Sigmoid colon (tissue), 7 donors: ENCODE data around the gene CDX2. TPM values are rescaled to one million over a fixed set of nuclear protein-coding genes. Genes with fewer than 3 reads are reported as not detected.

Experiments used
- DNase-seq: peaks from one replicate; pipeline ENCODE4 v3.0.0-alpha.2; 2019
- H3K27ac ChIP-seq, 4 donors: fragments of 200-600 bp; sonication (generic); one replicate each; pipeline ENCODE4 v1.5.1; 2016 to 2019; ENCODE audit warnings: mild to moderate bottlenecking in 1 of 4
- H3K27me3 ChIP-seq, 3 donors: fragments of 200-600 bp; sonication (generic); one replicate each; pipeline ENCODE4 v1.5.1; 2019; ENCODE audit warnings: mild to moderate bottlenecking in 1 of 3
- H3K36me3 ChIP-seq, 4 donors: fragments of 200-600 bp; sonication (generic); one replicate each; pipeline ENCODE4 v1.5.1; 2016 to 2019
- H3K4me1 ChIP-seq, 4 donors: fragments of 200-600 bp; sonication (generic); one replicate each; pipeline ENCODE4 v1.5.1; 2017 to 2019
- H3K4me3 ChIP-seq, 4 donors: fragments of 200-600 bp; sonication (generic); one replicate each; pipeline ENCODE4 v1.5.1; 2017 to 2019; ENCODE audit warnings: mild to moderate bottlenecking in 2 of 4, moderate library complexity in 1 of 4
- H3K9me3 ChIP-seq, 4 donors: fragments of 200-600 bp in 3 of 4; sonication (generic) in 3 of 4; one replicate each; pipeline versions ENCODE4 v1.5.1 to v1.6.1; 2013 to 2019
- EP300 ChIP-seq, 4 donors: sonication (generic); formaldehyde crosslinking; IDR thresholded peaks; one replicate each; pipeline ENCODE4 v1.6.1; 2017; ENCODE audit warnings: antibody characterized with exemption in 4 of 4
- POLR2A ChIP-seq, 2 donors: fragments of 450-650 bp; IDR thresholded peaks; one replicate each; pipeline ENCODE4 v1.6.1; 2016; ENCODE audit warnings: antibody characterized with exemption in 2 of 2, mild to moderate bottlenecking in 2 of 2, moderate library complexity in 2 of 2
- POLR2AphosphoS5 ChIP-seq, 4 donors: sonication (generic); formaldehyde crosslinking; IDR thresholded peaks; one replicate each; pipeline ENCODE4 v1.6.1; 2017; ENCODE audit warnings: antibody characterized with exemption in 4 of 4
- WGBS, 2 donors: extraction: QIAGEN DNeasy Blood & Tissue Kit; methylation state at CpG; one replicate each; pipeline ENCODE4 v1.1.7; 2013; 5-methylcytosine and 5-hydroxymethylcytosine counted together
- intact Hi-C: fragments of 100-400 bp; cut with DNase I; formaldehyde crosslinking; loops from one replicate; pipeline ENCODE4 v1.15.1; 2023
- polyA plus RNA-seq, 3 donors: library from polyadenylated mRNA; stranded (reverse); fragments of 200-250 nt; gene quantifications; one replicate each; pipeline ENCODE4 v1.2.3, GENCODE V29; 2013
- total RNA-seq, 4 donors: library from RNA; depleted of rRNA; stranded (reverse); fragments of >200 nt; gene quantifications; one replicate each; pipeline ENCODE4 v1.1.0, GENCODE V29; 2016
- TF ChIP-seq, protein P1 (sequence below), 4 experiments: fragments of 450-650 bp in 3 of 4; fragments of 200-600 bp in 1 of 4; IDR thresholded peaks; one replicate each; pipeline ENCODE4 v1.5.1; 2016 to 2019; ENCODE audit warnings: antibody characterized with exemption in 4 of 4, mild to moderate bottlenecking in 3 of 4, moderate library complexity in 2 of 4
- donor health status: healthy with polysubstance abuse.
- donor health status: Bipolar disorder and iron deficiency.
- donor health status: healthy.

CDX2 gene
- total and polyA plus RNA-seq, 7 donors: 146 to 220 (median 168) TPM; not detected in 4

DNA sequence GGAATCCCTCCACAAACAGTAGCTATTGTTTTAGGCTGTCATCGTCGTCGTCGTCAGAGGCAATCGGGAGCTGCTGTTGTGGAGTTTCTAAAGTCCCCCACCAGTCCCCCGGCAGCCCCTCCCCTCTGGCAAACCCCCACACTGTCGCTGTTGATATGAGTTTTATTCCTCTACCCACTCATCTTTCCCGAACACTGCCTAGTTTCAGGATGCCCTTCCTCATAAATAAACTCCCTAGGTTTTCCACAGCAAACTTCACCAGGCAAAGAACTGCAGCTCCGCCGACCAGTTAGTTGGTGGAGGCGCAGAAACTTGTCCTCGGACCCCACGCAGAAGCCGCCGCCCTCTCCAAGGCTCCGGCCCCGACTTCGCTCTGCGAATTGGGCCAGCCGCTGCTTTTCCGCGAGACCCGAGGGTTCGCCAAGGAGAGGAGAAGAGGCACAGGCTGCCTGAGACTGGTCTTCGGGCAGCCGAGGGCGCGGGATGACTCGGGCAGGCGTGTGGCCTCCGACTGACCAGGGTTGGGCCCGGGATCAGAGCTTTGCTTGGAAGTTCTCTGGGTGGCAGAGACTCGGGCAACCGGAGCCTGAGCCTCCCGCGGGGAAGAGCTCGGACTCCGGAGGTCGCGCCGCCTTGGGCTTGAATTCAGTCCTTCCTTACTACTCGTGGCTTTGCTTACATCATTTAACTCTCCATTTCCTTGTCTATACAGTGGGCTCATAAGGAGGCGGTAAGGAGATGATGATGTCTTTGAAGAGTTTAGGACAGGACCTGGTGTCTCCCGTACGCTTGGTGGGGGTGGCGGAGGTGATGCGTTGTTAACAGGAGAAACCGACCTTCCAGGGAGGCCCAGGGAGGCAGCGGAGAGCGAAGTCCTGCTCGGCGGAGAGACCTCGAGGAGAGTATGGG is 41.4 kb downstream of the CDX2 start:
- Histone ChIP-seq H3K27me3 (peaks cover 59 to 100% (median 81%) of the 10 kb centered on the region in 3 donors), H3K4me3 (no peak overlapping the region), H3K4me1 (peaks cover 0 to 18% (median 13%) of the 10 kb centered on the region in 4 donors), H3K9me3 (no peaks in the 10 kb centered on the region), H3K27ac (no peak overlapping the region), H3K36me3 (no peaks in the 10 kb centered on the region)
- no peak for DNase-seq
- intact Hi-C loops: no loop called here
- 5 to 10% methylated on average over 53 of the region's 53 CpGs for WGBS, 2 donors
- TF ChIP-seq POLR2A (IDR thresholded peaks at IDR 0.05) (no peak), EP300 (IDR thresholded peaks at IDR 0.05) (no peak), POLR2AphosphoS5 (IDR thresholded peaks at IDR 0.05) (no peak)
- TF ChIP-seq, protein P1, sequence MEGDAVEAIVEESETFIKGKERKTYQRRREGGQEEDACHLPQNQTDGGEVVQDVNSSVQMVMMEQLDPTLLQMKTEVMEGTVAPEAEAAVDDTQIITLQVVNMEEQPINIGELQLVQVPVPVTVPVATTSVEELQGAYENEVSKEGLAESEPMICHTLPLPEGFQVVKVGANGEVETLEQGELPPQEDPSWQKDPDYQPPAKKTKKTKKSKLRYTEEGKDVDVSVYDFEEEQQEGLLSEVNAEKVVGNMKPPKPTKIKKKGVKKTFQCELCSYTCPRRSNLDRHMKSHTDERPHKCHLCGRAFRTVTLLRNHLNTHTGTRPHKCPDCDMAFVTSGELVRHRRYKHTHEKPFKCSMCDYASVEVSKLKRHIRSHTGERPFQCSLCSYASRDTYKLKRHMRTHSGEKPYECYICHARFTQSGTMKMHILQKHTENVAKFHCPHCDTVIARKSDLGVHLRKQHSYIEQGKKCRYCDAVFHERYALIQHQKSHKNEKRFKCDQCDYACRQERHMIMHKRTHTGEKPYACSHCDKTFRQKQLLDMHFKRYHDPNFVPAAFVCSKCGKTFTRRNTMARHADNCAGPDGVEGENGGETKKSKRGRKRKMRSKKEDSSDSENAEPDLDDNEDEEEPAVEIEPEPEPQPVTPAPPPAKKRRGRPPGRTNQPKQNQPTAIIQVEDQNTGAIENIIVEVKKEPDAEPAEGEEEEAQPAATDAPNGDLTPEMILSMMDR (IDR thresholded peaks at IDR 0.05): no peak

DNA sequence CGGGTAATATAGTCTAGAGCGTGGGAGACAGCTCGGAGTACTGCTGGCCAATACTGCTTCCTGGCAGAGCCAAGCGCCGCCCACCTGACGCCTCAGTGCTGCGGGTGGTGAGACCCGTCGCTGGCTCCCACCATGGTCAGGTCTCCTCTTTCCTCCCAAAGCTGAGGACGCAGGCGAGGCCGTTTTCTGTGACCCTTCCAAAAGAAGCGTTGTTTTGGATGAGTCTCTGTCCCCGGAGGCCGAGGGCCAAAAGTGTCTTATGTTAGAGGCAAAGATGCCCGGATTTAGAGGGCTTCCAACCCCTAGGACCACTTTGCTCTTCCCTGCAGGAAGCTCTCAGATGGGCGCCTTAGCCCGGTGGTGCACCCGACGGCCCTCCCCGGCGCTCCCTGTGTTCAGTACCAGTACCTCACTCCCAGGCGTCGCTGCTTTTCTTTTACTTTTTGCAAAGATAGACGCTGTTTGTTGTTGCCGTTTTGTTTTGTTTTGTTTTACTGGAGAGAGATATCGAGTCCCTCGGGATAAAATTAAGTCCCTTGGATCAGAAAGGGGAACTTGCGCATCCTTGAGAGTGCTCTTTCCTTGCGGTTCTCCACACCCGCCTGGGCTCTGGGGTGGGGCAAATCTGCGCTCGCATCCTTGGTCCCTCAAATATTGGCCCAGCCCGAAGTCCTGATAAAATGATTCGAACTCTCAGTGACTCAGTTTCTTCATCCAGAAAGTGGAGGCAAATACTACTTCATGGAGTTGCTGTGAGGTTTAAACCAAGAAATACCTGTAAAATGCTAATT is 42.3 kb downstream of the CDX2 start:
- Histone ChIP-seq H3K36me3 (no peaks in the 10 kb centered on the region), H3K9me3 (no peaks in the 10 kb centered on the region), H3K4me3 (no peak overlapping the region), H3K4me1 (peaks cover 0 to 22% (median 15%) of the 10 kb centered on the region in 4 donors), H3K27ac (no peak overlapping the region), H3K27me3 (peaks cover 67 to 100% (median 90%) of the 10 kb centered on the region in 3 donors)
- WGBS, 2 donors: 5 to 6% methylated on average over 35 of the region's 35 CpGs
- DNase-seq: no peak
- TF ChIP-seq EP300 (IDR thresholded peaks at IDR 0.05) (no peak), POLR2A (IDR thresholded peaks at IDR 0.05) (no peak), POLR2AphosphoS5 (IDR thresholded peaks at IDR 0.05) (no peak)
- TF ChIP-seq, protein P1 (IDR thresholded peaks at IDR 0.05): no peak
- intact Hi-C loops: no loop called here

DNA sequence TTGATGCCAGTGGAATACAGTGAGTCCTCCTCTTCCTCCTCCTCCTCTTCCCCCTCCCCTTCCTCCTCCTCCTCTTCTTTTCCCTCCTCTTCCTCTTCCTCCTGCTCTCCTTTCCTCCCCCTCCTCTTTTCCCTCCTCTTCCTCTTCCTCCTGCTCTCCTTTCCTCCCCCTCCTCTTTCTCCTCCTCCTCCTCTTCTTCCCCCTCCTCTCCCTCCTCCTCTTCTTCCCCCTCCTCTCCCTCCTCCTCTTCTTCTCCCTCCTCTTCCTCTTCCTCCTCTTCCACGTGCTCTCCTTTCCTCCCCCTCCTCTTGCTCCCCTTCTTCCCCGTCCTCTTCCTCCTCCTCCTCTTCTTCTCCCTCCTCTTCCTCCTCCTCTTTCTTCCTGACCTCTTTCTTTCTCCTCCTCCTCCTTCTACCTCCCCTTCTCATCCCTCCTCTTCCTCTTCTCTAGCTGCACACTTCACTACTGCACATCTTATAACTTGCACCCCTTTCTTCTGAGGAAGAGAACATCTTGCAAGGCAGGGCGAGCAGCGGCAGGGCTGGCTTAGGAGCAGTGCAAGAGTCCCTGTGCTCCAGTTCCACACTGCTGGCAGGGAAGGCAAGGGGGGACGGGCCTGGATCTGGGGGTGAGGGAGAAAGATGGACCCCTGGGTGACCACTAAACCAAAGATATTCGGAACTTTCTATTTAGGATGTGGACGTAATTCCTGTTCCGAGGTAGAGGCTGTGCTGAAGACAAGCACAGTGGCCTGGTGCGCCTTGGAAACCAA is 43.7 kb downstream of the CDX2 start:
- no peak for TF ChIP-seq POLR2AphosphoS5 (IDR thresholded peaks at IDR 0.05)
- no peak for TF ChIP-seq POLR2A (IDR thresholded peaks at IDR 0.05)
- no peak for TF ChIP-seq EP300 (IDR thresholded peaks at IDR 0.05)
- TF ChIP-seq, protein P1 (IDR thresholded peaks at IDR 0.05): no peak
- DNase-seq: no peak
- intact Hi-C loops: no loop called here
- Histone ChIP-seq H3K27ac (no peak overlapping the region), H3K27me3 (peaks cover 80 to 100% (median 95%) of the 10 kb centered on the region in 3 donors), H3K4me1 (peaks cover 0 to 37% (median 29%) of the 10 kb centered on the region in 4 donors), H3K4me3 (no peak overlapping the region), H3K36me3 (no peaks in the 10 kb centered on the region), H3K9me3 (no peaks in the 10 kb centered on the region)
- WGBS, 2 donors: 35 to 56% methylated on average over 9 of the region's 9 CpGs

DNA sequence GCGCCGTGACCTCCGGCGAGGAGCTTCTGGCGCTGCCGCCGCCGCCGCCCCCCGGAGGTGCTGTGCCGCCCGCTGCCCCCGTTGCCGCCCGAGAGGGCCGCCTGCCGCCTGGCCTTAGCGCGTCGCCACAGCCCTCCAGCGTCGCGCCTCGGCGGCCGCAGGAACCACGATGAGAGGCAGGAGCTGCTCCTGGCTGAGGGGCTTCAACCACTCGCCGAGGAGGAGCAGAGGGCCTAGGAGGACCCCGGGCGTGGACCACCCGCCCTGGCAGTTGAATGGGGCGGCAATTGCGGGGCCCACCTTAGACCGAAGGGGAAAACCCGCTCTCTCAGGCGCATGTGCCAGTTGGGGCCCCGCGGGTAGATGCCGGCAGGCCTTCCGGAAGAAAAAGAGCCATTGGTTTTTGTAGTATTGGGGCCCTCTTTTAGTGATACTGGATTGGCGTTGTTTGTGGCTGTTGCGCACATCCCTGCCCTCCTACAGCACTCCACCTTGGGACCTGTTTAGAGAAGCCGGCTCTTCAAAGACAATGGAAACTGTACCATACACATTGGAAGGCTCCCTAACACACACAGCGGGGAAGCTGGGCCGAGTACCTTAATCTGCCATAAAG is 44.5 kb downstream of the CDX2 start:
- H3K4me1 ChIP-seq: peaks cover 0 to 44% (median 37%) of the 10 kb centered on the region in 4 donors
- peaks cover 83 to 100% (median 95%) of the 10 kb centered on the region in 3 donors for H3K27me3 ChIP-seq
- H3K27ac ChIP-seq: no peak overlapping the region
- TF ChIP-seq POLR2A (IDR thresholded peaks at IDR 0.05): no peak
- no peak for TF ChIP-seq POLR2AphosphoS5 (IDR thresholded peaks at IDR 0.05)
- TF ChIP-seq, protein P1 (IDR thresholded peaks at IDR 0.05): no peak
- TF ChIP-seq EP300 (IDR thresholded peaks at IDR 0.05): no peak
- DNase-seq: no peak
- H3K4me3 ChIP-seq: no peak overlapping the region
- no peaks in the 10 kb centered on the region for H3K36me3 ChIP-seq
- WGBS, 2 donors: 5% methylated on average over 46 of the region's 46 CpGs
- no peaks in the 10 kb centered on the region for H3K9me3 ChIP-seq
- intact Hi-C loops: no loop called here
